Stimulated activated CD4-positive, alpha-beta T cell treated with anti-CD3 and anti-CD28 coated beads, TNF-alpha, amount 100 ng/mL, for 4 hours (primary cell): ENCODE results near the gene MOGAT1.

Source experiments
- DNase-seq, 3 experiments: peaks; one replicate each; pipeline ENCODE4 v3.0.0-alpha.2; 2020; ENCODE audit warnings: low read depth in 3 of 3

Gene MOGAT1

GRCh38 chr2:222671259-222672067, at the start of gene MOGAT1:
TSS of gene MOGAT1 (plus strand) at chr2:222671658. CDS start at chr2:222671786, 128 bp downstream.
- no peak for DNase-seq

GRCh38 chr2:222621893-222622292, 49.6 kb upstream of the MOGAT1 start:
- DNase-seq = no peak

GRCh38 chr2:222622910-222623309, 48.5 kb upstream of the MOGAT1 start:
- DNase-seq = no peak

GRCh38 chr2:222623756-222624309, 47.6 kb upstream of the MOGAT1 start:
- no peak for DNase-seq

- DNase-seq = no peak
Observed at GRCh38 chr2:222627764-222628163, 43.7 kb upstream of the MOGAT1 start.

GRCh38 chr2:222635295-222635694, 36.2 kb upstream of the MOGAT1 start:
- no peak for DNase-seq

- DNase-seq = no peak
Observed at GRCh38 chr2:222637067-222637466, 34.4 kb upstream of the MOGAT1 start.

GRCh38 chr2:222641336-222641735, 30.1 kb upstream of the MOGAT1 start:
- no peak for DNase-seq

- no peak for DNase-seq
Observed at GRCh38 chr2:222643134-222643533, 28.3 kb upstream of the MOGAT1 start.

- no peak for DNase-seq
Observed at GRCh38 chr2:222646008-222646407, 25.4 kb upstream of the MOGAT1 start.

GRCh38 chr2:222649801-222650200, 21.7 kb upstream of the MOGAT1 start:
- no peak for DNase-seq

GRCh38 chr2:222651718-222652418, 19.6 kb upstream of the MOGAT1 start:
- DNase-seq = no peak

GRCh38 chr2:222652491-222653255, 18.8 kb upstream of the MOGAT1 start:
- DNase-seq = no peak

GRCh38 chr2:222653280-222653679, 18.2 kb upstream of the MOGAT1 start:
- DNase-seq = no peak

- peak; percentile 87 to 90 (median 88) for DNase-seq
Observed at GRCh38 chr2:222655787-222656525, 15.5 kb upstream of the MOGAT1 start, which contains the start of gene FARSB. TSS of gene FARSB (minus strand) at chr2:222656092. CDS start at chr2:222656073, 19 bp downstream.

GRCh38 chr2:222656526-222657446, 14.7 kb upstream of the MOGAT1 start:
- DNase-seq = no peak

GRCh38 chr2:222663479-222663878, 8.0 kb upstream of the MOGAT1 start:
- no peak for DNase-seq

GRCh38 chr2:222668494-222669154, 2.8 kb upstream of the MOGAT1 start:
- no peak for DNase-seq

GRCh38 chr2:222669353-222669752, 2.1 kb upstream of the MOGAT1 start:
- DNase-seq = no peak
